OCI-LY1 (cell line): Measurements from ENCODE around the gene TIGD2.

Experiments used
- H2AFZ ChIP-seq: fragments of 200-600 bp; sonication (generic), shearing (Covaris generic); 2 replicates; pipeline ENCODE4 v1.6.0; 2014; ENCODE audit warnings: antibody characterized with exemption, mild to moderate bottlenecking, low read length
- H3F3A ChIP-seq: fragments of 200-600 bp; sonication (generic), shearing (Covaris generic); 2 replicates; pipeline ENCODE4 v1.6.0; 2014; ENCODE audit warnings: mild to moderate bottlenecking, antibody characterized with exemption, low read length, moderate library complexity; ENCODE audit not compliant: insufficient read depth
- H3K27ac ChIP-seq: fragments of 200-600 bp; sonication (generic); 2 replicates; pipeline ENCODE4 v1.5.1; 2014; ENCODE audit warnings: low read length, mixed run types, mild to moderate bottlenecking, low read depth; ENCODE audit not compliant: poor library complexity, severe bottlenecking
- H3K27me3 ChIP-seq: fragments of 200-600 bp; sonication (generic); 2 replicates; pipeline ENCODE4 v1.6.0; 2014; ENCODE audit warnings: antibody characterized with exemption, mild to moderate bottlenecking, low read length, moderate library complexity; ENCODE audit not compliant: insufficient read depth
- H3K36me3 ChIP-seq: fragments of 200-600 bp; sonication (generic); 2 replicates; pipeline ENCODE4 v1.6.1; 2014; ENCODE audit warnings: mild to moderate bottlenecking, antibody characterized with exemption, low read length, moderate library complexity, mixed read lengths; ENCODE audit not compliant: insufficient read depth
- H3K4me1 ChIP-seq: fragments of 200-600 bp; sonication (generic); 2 replicates; pipeline ENCODE4 v1.5.1; 2014; ENCODE audit warnings: mild to moderate bottlenecking, low read length, moderate library complexity; ENCODE audit not compliant: insufficient read depth, severe bottlenecking
- H3K4me2 ChIP-seq: fragments of 200-600 bp; sonication (generic), shearing (Covaris generic); 2 replicates; pipeline ENCODE4 v1.6.1; 2014; ENCODE audit warnings: low read length
- H3K4me3 ChIP-seq: fragments of 200-600 bp; sonication (generic); 2 replicates; pipeline ENCODE4 v1.5.1; 2014; ENCODE audit warnings: low read length, low read depth, mild to moderate bottlenecking, mixed read lengths; ENCODE audit not compliant: poor library complexity, severe bottlenecking
- H3K79me2 ChIP-seq: fragments of 200-600 bp; shearing (Covaris generic); 2 replicates; pipeline ENCODE4 v1.6.1; 2016; ENCODE audit warnings: mixed run types, low read length, mixed read lengths; ENCODE audit not compliant: insufficient read depth
- H3K9ac ChIP-seq: fragments of 200-600 bp; sonication (generic), shearing (Covaris generic); 2 replicates; pipeline ENCODE4 v1.6.1; 2014; ENCODE audit warnings: mild to moderate bottlenecking, low read length, mixed read lengths
- H3K9me2 ChIP-seq: fragments of 200-600 bp; sonication (generic), shearing (Covaris generic); 2 replicates; pipeline ENCODE4 v1.6.1; 2014; ENCODE audit warnings: low read depth, mild to moderate bottlenecking, low read length, mixed read lengths
- H3K9me3 ChIP-seq: fragments of 200-600 bp; shearing (Covaris generic); 2 replicates; pipeline ENCODE4 v1.6.1; 2014; ENCODE audit warnings: low read length, mixed read lengths
- H4K20me1 ChIP-seq: fragments of 200-600 bp; sonication (generic), shearing (Covaris generic); 2 replicates; pipeline ENCODE4 v1.6.0; 2016; ENCODE audit warnings: mild to moderate bottlenecking, low read length; ENCODE audit not compliant: insufficient read depth
- EZH2 ChIP-seq: fragments of 200-600 bp; sonication (generic), shearing (Covaris generic); IDR thresholded peaks from 2 replicates; pipeline ENCODE4 v1.8.0; 2017; ENCODE audit warnings: borderline replicate concordance, mixed run types, mild to moderate bottlenecking, antibody characterized with exemption, low read length, moderate library complexity, mixed read lengths
- TF ChIP-seq, protein P1 (sequence below): fragments of 200-600 bp; sonication (generic), shearing (Covaris generic); IDR thresholded peaks from 2 replicates; pipeline ENCODE4 v1.5.1; 2017; ENCODE audit warnings: mild to moderate bottlenecking, antibody characterized with exemption, low read length, moderate library complexity, mixed read lengths

Gene TIGD2

DNA sequence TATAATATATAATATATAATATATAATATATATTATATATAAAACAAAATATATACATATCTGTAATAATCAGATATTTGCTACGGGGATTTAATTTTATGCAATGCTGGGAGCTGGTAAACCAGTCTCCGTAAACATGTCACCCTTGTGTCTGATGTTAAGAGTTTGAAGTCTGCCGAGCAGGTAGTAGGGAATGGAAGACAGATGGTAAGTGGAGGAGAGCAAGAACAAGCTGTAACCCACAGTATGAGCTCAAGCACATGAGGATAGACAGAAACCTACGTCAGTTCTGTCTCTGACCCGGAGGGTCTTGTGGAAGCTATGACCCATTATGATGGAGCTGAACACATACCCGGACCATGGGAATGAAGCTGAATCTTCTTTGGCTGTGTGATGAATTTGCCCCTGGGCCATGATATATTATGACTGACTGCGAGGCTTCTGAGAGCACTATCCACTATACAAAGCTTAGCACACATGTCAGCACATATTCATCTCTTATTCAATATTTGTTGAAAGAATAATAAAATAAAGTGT is 46.2 kb downstream of the TIGD2 start:
- Histone ChIP-seq H4K20me1 (no peaks in the 10 kb centered on the region), H3K9me3 (no peaks in the 10 kb centered on the region), H3K9me2 (no peaks in the 10 kb centered on the region), H3K9ac (no peak overlapping the region), H3K36me3 (no peaks in the 10 kb centered on the region), H3F3A (no peaks in the 10 kb centered on the region), H3K79me2 (no peaks in the 10 kb centered on the region), H2AFZ (no peak overlapping the region), H3K4me3 (no peak overlapping the region), H3K27ac (no peak overlapping the region), H3K4me2 (no peak overlapping the region), H3K4me1 (no peaks in the 10 kb centered on the region), H3K27me3 (no peaks in the 10 kb centered on the region)
- no peak for TF ChIP-seq EZH2
- TF ChIP-seq, protein P1, sequence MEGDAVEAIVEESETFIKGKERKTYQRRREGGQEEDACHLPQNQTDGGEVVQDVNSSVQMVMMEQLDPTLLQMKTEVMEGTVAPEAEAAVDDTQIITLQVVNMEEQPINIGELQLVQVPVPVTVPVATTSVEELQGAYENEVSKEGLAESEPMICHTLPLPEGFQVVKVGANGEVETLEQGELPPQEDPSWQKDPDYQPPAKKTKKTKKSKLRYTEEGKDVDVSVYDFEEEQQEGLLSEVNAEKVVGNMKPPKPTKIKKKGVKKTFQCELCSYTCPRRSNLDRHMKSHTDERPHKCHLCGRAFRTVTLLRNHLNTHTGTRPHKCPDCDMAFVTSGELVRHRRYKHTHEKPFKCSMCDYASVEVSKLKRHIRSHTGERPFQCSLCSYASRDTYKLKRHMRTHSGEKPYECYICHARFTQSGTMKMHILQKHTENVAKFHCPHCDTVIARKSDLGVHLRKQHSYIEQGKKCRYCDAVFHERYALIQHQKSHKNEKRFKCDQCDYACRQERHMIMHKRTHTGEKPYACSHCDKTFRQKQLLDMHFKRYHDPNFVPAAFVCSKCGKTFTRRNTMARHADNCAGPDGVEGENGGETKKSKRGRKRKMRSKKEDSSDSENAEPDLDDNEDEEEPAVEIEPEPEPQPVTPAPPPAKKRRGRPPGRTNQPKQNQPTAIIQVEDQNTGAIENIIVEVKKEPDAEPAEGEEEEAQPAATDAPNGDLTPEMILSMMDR, result no peak

DNA sequence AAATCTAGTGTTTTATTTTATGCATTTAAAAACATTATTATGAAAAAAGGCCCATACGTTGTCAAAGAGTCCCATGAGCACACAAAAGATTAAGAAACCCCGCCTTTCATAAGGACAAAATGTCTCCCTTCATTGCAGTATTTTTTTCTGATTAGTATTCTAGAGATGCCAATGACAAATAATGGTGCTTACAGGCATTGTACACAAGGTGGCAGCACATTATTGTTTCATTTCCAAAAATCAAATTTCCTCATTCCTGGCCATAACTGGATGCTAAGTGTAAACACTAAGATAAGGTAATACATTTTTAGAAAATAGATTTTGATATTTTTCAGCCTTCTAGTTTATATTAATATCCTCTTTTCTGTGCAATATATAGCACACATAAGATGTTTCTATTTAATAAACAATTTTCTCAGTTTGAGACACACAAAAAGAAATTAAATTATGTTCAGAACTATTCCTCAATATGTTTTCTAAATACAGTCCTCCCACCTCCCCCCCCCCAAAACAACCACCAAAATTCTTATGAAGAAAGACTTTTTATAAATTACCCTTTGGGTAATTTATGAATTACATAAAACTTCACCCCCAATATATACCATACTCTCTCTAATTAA is 47.7 kb downstream of the TIGD2 start:
- Histone ChIP-seq H3K9me2 (no peaks in the 10 kb centered on the region), H3K4me3 (no peak overlapping the region), H2AFZ (no peak overlapping the region), H3K9ac (no peak overlapping the region), H3K4me2 (no peak overlapping the region), H4K20me1 (no peaks in the 10 kb centered on the region), H3F3A (no peaks in the 10 kb centered on the region), H3K79me2 (no peaks in the 10 kb centered on the region), H3K27me3 (no peaks in the 10 kb centered on the region), H3K36me3 (no peaks in the 10 kb centered on the region), H3K9me3 (no peaks in the 10 kb centered on the region), H3K27ac (no peak overlapping the region), H3K4me1 (no peaks in the 10 kb centered on the region)
- TF ChIP-seq EZH2, result no peak
- TF ChIP-seq, protein P1, result peak; percentile 68

DNA sequence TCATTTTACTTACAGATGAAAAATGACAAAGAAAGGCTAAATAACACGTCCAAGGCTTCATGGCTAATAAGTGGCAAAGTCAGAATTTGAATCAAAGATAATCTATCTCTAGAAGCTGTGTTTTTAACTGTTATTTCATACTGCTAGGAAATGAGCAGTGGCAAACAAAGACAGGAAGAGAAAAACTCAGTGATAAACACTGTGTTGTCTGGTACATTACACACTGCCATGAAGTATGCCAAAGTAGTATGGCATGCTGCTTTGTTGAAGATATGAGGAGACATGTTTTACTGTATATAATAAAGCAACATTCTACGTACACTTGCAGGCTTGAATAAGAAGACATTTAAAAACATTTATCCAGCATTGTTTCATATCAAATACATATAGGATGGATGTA is 49.5 kb downstream of the TIGD2 start:
- no peak overlapping the region for H3K4me3 ChIP-seq
- H3K27me3 ChIP-seq, result no peaks in the 10 kb centered on the region
- no peaks in the 10 kb centered on the region for H3K9me3 ChIP-seq
- H3K79me2 ChIP-seq, result no peaks in the 10 kb centered on the region
- no peaks in the 10 kb centered on the region for H3K36me3 ChIP-seq
- H3K4me2 ChIP-seq, result no peak overlapping the region
- H4K20me1 ChIP-seq, result no peaks in the 10 kb centered on the region
- TF ChIP-seq, protein P1, result no peak
- TF ChIP-seq EZH2, result no peak
- no peak overlapping the region for H3K27ac ChIP-seq
- H3F3A ChIP-seq, result no peaks in the 10 kb centered on the region
- no peaks in the 10 kb centered on the region for H3K9me2 ChIP-seq
- H2AFZ ChIP-seq, result no peak overlapping the region
- no peaks in the 10 kb centered on the region for H3K4me1 ChIP-seq
- no peak overlapping the region for H3K9ac ChIP-seq
